Stimulated activated CD8-positive, alpha-beta memory T cell treated with anti-CD3 and anti-CD28 coated beads, Interleukin-12 subunit alpha, Interleukin-12 subunit beta, amount 100 ng/mL, for 1 hour (primary cell): ENCODE results near the gene VEZF1.
A peak's percentile ranks its signal among the peaks of the same experiment; 100 is the strongest.

ENCODE experiments used
- DNase-seq: peaks from one replicate; pipeline ENCODE4 v3.0.0-alpha.2; 2020; ENCODE audit warnings: low read depth

The VEZF1 gene, protein sequence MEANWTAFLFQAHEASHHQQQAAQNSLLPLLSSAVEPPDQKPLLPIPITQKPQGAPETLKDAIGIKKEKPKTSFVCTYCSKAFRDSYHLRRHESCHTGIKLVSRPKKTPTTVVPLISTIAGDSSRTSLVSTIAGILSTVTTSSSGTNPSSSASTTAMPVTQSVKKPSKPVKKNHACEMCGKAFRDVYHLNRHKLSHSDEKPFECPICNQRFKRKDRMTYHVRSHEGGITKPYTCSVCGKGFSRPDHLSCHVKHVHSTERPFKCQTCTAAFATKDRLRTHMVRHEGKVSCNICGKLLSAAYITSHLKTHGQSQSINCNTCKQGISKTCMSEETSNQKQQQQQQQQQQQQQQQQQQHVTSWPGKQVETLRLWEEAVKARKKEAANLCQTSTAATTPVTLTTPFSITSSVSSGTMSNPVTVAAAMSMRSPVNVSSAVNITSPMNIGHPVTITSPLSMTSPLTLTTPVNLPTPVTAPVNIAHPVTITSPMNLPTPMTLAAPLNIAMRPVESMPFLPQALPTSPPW

DNA sequence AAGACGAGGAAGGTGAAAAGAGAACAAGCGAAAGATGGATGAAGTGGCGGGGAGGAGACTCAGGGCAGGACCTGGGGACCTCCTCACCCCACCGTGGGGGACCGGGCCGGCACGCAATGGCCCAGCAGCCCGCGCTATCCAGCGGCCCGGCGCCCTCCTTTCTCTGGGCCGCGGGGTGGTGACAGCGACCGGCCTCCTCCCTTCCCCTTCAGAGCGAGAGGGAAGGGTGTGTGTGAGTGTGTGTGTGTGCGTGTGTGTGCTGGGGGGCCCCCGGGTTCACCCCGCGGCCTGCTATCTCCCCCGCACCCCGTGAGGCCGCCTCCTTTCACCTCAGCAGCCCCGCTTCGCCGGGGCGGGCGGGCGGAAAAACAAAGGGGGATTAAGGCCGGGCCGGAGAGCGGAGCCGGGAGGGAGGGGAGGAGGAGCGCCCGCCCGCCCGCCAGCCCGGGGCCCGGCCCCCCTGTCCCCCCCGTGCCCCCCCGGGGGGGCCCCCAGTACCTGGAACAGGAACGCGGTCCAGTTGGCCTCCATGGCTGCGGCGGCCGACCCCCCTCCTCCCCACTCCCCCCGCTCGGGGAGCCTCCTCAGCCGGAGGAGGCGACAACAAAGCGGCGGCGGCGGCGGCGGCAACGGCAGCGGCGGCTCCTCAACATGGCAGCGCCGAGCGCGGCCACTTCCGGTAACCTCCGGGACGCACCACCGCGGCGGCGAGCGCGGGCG is at the start of gene VEZF1:
Gene VEZF1 (minus strand): TSS at position 674 of the 720 bp plus-strand sequence. CDS start 143 bp downstream, at position 531.
- DNase-seq = peak; percentile 62

DNA sequence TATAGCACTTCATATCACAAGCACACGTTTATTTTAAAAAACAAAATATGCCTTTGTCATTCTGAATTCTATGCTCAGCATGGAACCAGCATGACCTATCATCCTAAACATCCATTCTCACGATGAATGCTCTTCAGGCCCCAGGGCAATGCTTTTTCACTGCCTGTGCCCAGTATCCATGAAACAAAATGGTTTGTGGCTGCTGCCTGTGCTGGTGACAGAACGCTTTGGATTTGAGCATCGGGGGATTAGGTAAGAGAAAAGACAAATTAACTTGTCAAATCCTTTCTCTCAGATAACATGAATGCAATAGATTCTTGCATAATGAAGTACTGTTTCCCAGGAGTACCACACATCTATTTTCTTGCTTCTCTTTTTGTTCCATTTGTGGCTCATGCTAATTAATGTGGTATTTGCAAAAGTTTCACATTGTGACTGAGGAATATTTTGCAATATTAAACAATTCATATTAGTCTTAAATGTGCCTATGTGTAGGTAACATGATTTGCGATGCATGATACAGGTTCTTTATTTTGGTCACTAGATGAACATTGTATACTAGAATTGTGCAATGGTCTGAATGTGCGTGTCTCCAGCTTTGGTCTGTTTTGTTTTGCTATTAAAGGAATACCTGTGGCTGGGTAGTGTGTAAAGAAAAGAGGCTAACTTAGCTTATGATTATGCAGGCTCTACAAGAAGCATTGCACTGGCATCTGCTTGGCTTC is 44.8 kb upstream of the VEZF1 start:
- no peak for DNase-seq

DNA sequence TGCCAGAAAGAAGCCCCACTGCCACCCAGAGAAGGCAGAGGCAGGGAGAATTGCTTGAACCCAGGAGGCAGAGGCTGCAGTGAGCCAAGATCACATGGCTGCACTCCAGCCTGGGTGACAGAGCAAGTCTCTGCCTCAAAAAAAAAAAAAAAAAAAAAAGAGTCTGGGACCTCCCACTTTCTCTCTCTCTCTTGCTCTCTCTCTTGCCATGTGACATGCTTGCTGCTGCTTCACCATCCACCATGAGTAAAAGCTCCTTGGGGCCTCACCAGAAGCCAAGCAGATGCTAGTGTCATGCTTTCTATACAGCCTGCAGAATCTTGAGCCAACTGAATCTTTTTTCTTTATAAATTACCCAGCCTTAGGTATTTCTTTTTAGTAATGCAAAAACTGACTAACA is 40.5 kb upstream of the VEZF1 start:
- no peak for DNase-seq

DNA sequence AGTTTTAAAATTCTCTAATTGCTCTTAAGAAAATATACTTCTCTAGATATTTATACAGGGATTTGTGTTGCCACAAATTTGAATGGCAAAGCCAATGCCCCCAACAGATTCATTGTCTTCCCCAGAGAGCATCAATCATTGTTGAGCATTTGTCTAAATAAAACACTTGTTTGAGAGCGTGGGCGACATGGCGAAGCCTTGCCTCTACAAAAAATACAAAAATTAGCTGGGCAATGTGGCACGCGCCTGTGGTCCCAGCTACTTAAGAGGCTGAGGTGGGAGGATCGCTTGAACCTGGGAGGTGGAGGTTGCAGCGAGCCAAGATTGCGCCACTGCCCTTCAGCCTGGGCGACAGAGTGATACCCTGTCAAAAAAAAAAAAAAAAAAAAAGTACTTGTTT is 32.3 kb upstream of the VEZF1 start:
- no peak for DNase-seq

DNA sequence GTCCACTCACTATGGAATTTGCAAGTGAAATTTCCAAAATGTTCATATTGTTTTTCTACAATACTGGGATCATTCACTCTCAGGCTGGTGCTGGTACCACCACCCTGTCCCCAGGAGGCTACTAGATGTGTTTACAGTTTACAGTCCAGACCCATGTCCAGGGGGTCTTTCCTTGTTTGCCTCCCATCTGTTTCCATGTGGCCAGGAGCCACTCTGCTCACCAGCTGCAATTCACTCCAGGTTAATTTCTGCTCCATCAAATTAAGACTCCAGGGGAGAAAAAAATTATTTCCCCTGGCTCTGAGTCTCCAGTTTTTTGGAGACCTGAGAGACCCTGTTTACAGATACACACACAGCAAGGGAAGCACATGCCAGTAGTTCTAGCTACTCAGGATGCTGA is 31.5 kb upstream of the VEZF1 start:
- DNase-seq = no peak

DNA sequence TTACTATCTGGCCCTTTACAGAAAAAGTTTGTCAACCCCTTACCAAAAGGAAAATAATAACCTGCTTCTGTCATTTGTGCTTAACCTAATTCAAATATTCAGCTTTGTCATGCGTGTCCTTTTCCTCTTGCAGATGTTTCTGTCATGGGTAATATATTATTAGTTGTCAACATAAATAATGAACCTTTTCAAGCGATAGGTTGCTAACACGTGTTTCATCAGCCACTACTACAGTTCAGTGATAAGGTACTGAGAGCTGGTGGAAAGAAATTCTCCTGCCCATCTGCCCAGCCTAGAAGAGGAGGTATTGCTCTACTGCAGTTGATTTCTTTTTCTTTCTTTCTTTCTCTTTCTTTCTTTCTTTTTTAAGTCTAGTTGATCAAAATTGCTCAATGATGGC is 31.0 kb upstream of the VEZF1 start:
- no peak for DNase-seq

DNA sequence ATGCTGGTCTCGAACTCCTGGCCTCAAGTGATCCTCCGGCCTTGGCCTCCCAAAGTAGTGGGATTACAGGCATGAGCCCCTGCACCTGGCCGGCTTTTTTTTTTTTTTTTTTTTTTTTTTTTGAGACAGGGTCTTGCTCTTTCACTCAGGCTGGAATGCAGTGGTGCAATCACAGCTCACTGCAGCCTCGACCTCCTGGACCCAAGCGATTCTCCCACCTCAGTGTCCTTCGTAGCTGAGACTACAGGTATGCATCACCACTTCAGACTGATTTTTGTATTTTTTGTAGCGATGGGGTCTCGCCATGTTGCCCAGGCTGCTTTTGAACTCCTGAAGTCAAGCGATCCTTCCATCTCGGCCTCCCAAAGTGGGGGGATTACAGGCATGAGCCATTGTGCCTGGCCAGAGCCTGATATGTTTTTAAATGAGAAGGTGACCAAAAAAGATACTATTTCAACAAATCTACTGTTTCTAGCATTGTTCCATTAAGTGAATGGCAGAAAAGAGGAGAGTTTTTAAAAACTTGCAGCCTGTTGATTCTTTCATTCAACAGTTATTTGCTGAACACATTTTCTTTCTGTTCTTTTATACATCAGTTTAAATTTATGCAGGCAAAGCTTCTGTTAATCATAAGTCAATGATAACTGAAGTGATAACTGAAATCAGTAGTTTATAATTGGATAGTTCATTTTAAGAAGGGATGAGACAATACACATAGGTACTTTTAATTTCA is 22.2 kb upstream of the VEZF1 start:
- DNase-seq = no peak

DNA sequence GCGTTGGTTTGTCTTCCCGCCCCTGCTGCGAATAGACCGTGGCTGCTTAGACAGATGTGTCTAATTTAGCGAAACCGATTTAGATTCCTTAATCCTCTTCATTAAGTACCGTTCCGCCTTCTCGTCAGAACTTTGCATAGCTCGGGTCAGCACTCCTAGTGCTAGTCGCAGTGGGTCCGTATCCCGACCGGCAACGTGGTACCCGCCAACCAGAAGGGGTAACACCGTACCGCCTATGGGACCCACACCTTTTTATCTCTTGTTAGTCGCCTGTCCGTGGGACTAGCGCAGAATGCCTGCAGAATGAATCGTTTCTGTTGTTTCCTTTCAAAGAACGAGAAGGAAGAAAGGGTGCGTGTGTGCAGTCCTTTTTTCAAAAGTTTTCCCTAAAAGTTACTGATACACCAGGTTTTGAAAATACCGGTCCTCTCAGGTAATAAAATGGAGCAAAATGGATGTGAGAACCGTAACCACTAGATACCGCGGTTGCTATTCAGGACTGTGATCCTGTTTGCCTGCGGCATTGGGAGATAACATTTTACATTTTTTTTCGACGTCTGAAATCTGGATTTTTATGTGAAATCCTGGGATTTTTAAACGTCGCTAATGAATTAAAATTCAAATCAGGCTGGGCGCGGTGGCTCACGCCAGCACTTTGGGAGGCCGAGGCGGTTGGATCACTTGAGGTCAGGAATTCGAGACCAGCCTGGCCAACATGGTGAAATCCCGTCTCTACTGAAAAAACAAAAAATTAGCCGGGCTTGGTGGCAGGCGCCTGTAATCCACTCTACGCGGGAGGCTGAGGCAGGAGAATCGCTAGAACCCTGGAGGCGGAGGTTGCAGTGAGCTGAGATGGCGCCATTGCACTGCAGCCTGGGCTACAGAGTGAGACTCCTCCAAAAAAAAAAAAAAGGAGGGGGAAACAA is 20.0 kb upstream of the VEZF1 start:
- no peak for DNase-seq

DNA sequence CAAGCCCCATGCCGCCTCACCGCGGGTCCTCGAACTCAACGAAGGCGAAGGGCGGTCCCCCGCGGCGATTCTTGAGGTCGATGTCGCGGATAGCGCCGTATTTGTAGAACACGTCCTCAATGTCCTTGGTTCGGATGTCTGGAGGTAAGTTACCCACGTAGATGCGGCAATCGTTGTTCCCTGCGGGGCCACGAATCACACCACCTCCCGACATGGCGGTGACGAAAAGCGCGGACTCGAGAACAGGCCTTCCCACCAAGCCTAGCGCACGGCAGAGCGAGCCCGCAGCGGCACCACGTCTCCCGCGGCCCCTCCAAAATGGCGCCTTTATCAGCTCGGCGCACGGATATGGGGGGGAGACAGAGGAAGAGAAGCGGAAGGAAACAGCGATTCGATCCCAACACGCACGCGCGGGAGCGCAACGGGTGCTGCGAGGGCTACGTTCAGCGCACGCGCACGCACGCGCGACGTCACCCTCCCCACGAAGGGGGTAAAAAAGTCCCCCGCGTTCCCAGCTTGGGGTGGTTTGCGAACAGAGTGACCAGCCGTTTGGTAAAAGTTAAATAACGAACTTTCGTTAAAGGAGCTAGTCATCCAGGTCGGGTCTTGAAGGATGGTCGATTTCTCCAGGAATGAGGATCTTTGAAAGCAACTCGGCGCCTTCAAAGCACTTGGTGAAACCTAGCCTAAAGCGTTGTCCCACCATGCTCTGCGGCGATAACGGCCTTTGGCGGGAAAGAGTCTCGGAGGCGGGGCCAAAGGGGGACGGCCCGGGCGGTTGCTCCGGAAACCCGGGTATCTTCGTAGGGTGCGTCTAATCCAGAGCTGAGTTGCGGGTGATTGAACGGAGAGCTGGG is 19.1 kb upstream of the VEZF1 start, which contains the start of gene SRSF1:
Gene SRSF1 (minus strand): TSS at position 323 of the 857 bp plus-strand sequence. CDS start 109 bp downstream, at position 214.
- DNase-seq = peak; percentile 98

- no peak for DNase-seq
These were observed 18.5 kb upstream of the VEZF1 start for GRCh38 chr17:58006560-58006923.

DNA sequence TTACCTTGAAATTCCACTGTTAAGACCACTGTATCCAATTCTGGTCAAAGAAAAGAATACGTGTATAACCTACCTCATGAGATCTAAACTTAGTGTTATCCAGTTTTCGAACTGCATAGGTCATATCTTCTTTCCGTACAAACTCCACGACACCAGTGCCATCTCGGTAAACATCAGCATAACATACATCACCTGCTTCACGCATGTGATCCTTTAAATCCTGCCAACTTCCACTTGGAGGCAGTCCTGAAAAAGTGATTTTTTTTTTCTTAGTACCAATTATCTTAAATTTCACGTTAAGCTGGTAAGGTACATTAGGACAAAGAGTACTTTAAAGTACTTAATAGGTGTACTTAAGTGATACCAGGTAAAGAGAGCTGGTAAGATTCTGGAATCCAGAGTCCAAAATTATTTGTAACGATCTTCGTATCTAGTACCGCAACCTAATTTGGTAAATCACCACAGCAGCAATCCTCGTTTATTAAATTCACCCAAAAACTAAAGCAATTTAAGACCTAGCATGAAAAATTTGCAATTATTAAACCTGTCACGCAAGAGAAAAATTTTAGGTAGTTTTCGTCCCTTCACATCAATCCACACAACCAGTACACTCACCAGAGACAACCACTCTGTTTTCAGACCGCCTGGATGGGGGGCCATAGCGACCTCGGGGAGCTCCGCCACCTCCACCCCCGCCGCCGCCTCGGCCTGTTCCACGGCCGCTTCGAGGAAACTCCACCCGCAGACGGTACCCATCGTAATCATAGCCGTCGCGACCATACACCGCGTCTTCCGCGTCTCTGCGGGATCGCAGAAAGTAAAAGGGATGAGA is 17.9 kb upstream of the VEZF1 start:
- peak; percentile 42 for DNase-seq

- DNase-seq = no peak
These were observed 17.1 kb upstream of the VEZF1 start for GRCh38 chr17:58005031-58005727.

DNA sequence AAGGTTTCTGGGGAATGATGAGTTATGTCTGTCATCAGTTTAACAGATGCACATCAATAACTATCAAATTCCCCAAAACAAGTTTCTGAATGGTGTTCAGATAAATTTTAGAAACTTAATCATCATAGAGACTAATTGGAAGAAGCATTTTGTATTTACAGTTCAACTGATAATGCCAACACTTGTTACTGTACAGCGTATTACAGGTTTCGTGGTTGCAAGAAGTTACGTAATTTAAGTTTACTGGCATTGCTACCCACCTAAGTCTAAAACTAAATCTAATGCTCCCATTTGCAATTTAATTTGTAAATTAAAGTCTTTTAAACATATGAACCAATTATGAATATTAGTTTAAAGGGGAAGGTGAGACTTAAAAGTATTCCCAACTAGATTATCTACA is 16.0 kb upstream of the VEZF1 start:
- no peak for DNase-seq

DNA sequence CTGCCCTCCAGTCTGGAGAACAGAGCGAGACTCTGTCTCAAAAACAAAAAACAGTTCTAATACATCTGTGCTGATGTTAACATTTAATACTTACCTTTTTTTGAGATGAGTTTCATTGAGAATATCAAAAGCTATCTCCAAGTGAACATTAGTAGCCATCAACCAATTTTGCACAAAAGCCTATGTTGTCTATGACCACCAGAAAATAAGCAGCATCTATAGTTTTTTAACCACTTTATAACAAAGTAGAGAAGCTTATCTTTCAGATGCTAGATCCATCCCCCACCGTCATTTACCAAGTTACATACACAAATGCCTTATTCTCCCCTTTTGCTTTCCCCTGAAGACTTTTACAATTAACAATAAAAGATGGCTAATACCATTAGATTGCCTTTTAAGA is 14.9 kb upstream of the VEZF1 start:
- DNase-seq = no peak

- DNase-seq = no peak
These were observed 14.3 kb upstream of the VEZF1 start for GRCh38 chr17:58002154-58002948.

- DNase-seq = no peak
These were observed 13.5 kb upstream of the VEZF1 start for GRCh38 chr17:58001461-58002124.
